CD14-positive monocyte (primary cell): Measurements from ENCODE around the gene CSF2. TPM values are rescaled to one million over a fixed set of nuclear protein-coding genes. Genes with fewer than 3 reads are reported as not detected.

Experiments
- DNase-seq, 3 donors: peaks; one replicate each; pipeline ENCODE4 v3.0.0-alpha.2; 2011 to 2022
- H2AFZ ChIP-seq: 2 replicates; pipeline ENCODE4 v1.6.0; 2012; ENCODE audit warnings: mild to moderate bottlenecking, low read depth, low read length, inconsistent platforms; ENCODE audit not compliant: insufficient read depth, poor library complexity, severe bottlenecking
- H3K27ac ChIP-seq, 2 donors: 1 replicate in 1 of 2; 2 replicates in 1 of 2; pipeline ENCODE4 v1.5.1; 2012 to 2013; ENCODE audit warnings: low read length in 2 of 2, control low read depth in 1 of 2, inconsistent platforms in 1 of 2, low read depth in 1 of 2, mild to moderate bottlenecking in 1 of 2
- H3K27me3 ChIP-seq, 2 donors: one replicate each; pipeline versions ENCODE4 v1.6.0 to v1.6.1; 2011 to 2013; ENCODE audit warnings: low read length in 2 of 2; ENCODE audit not compliant: control insufficient read depth in 2 of 2, insufficient read depth in 2 of 2
- H3K36me3 ChIP-seq, 2 donors: replicated peaks in 1 of 2; 1 replicate in 1 of 2; 2 replicates in 1 of 2; pipeline versions ENCODE4 v1.5.1 to v1.6.1; 2012 to 2013; ENCODE audit warnings: low read length in 2 of 2, control low read depth in 1 of 2, inconsistent platforms in 1 of 2, mild to moderate bottlenecking in 1 of 2; ENCODE audit not compliant: insufficient read depth in 2 of 2, control insufficient read depth in 1 of 2
- H3K4me1 ChIP-seq, 2 donors: 1 replicate in 1 of 2; 2 replicates in 1 of 2; pipeline versions ENCODE4 v1.5.1 to v1.6.1; 2012 to 2013; ENCODE audit warnings: low read length in 2 of 2, control low read depth in 1 of 2, inconsistent platforms in 1 of 2, mild to moderate bottlenecking in 1 of 2, moderate library complexity in 1 of 2; ENCODE audit not compliant: insufficient read depth in 2 of 2, control insufficient read depth in 1 of 2
- H3K4me2 ChIP-seq: replicated peaks from 2 replicates; pipeline ENCODE3; 2012; ENCODE audit warnings: low read length, moderate library complexity, mild to moderate bottlenecking; ENCODE audit not compliant: poor library complexity, severe bottlenecking; ENCODE audit errors: extremely low read depth
- H3K4me3 ChIP-seq, 3 experiments: fragments of 200-600 bp in 1 of 3; sonication (generic) in 1 of 3; replicated peaks in 1 of 3; 1 replicate in 2 of 3; 2 replicates in 1 of 3; pipeline ENCODE4 v1.5.1; 2011 to 2013; ENCODE audit warnings: low read length in 3 of 3, mild to moderate bottlenecking in 3 of 3, control low read depth in 2 of 3, low read depth in 2 of 3, inconsistent platforms in 1 of 3, moderate library complexity in 1 of 3
- H3K79me2 ChIP-seq: 2 replicates; pipeline ENCODE4 v1.6.0; 2012; ENCODE audit warnings: mild to moderate bottlenecking, control low read depth, inconsistent platforms, low read length, moderate library complexity; ENCODE audit not compliant: insufficient read depth
- H3K9ac ChIP-seq: 2 replicates; pipeline ENCODE4 v1.6.0; 2017; ENCODE audit warnings: low read length, mild to moderate bottlenecking; ENCODE audit not compliant: insufficient read depth, poor library complexity, severe bottlenecking
- H3K9me3 ChIP-seq, 2 donors: replicated peaks in 1 of 2; 1 replicate in 1 of 2; 2 replicates in 1 of 2; pipeline versions ENCODE4 v1.5.1 to v1.6.1; 2012 to 2013; ENCODE audit warnings: low read length in 2 of 2, control low read depth in 1 of 2; ENCODE audit not compliant: control insufficient read depth in 1 of 2, insufficient read depth in 1 of 2
- H4K20me1 ChIP-seq: 2 replicates; pipeline ENCODE4 v1.6.0; 2012; ENCODE audit warnings: mild to moderate bottlenecking, low read length, control low read depth, moderate library complexity; ENCODE audit not compliant: insufficient read depth
- H3K27ac Mint-ChIP-seq, 7 donors: one replicate each; pipeline ENCODE4 v1.8.0; 2020; ENCODE audit warnings: mild to moderate bottlenecking in 7 of 7, mixed read lengths in 7 of 7, moderate library complexity in 6 of 7, inconsistent platforms in 2 of 7
- H3K27me3 Mint-ChIP-seq, 3 donors: one replicate each; pipeline ENCODE4 v1.8.0; 2021 to 2022; ENCODE audit warnings: low read depth in 3 of 3, mild to moderate bottlenecking in 3 of 3, mixed read lengths in 3 of 3, moderate library complexity in 3 of 3, inconsistent platforms in 1 of 3
- H3K36me3 Mint-ChIP-seq, 2 donors: one replicate each; pipeline ENCODE4 v1.8.0; 2020; ENCODE audit warnings: mixed read lengths in 2 of 2, inconsistent platforms in 1 of 2, mild to moderate bottlenecking in 1 of 2
- H3K4me1 Mint-ChIP-seq: one replicate; pipeline ENCODE4 v1.8.0; 2020; ENCODE audit warnings: mild to moderate bottlenecking, mixed read lengths
- H3K4me3 Mint-ChIP-seq, 2 donors: one replicate each; pipeline ENCODE4 v1.8.0; 2020; ENCODE audit warnings: mild to moderate bottlenecking in 2 of 2, mixed read lengths in 2 of 2, moderate library complexity in 1 of 2
- H3K9me3 Mint-ChIP-seq, 7 donors: one replicate each; pipeline ENCODE4 v1.8.0; 2020 to 2022; ENCODE audit warnings: mixed read lengths in 7 of 7, mild to moderate bottlenecking in 6 of 7, moderate library complexity in 6 of 7, inconsistent platforms in 2 of 7
- WGBS: methylation state at CpG from one replicate; pipeline ENCODE4 v1.1.5; 2013; ENCODE audit warnings: missing lambda C conversion rate; ENCODE audit not compliant: insufficient coverage; 5-methylcytosine and 5-hydroxymethylcytosine counted together
- intact Hi-C, 2 donors: fragments of 100-400 bp; cut with micrococcal nuclease; formaldehyde crosslinking; loops; one replicate each; pipeline versions ENCODE4 v1.15.0 to v1.15.1; 2023
- polyA plus RNA-seq, 3 donors: library from polyadenylated mRNA; depleted of rRNA in 1 of 3; unstranded in 2 of 3; stranded (reverse) in 1 of 3; fragments of 300-500 nt in 2 of 3; fragments of >200 nt in 1 of 3; fragmentation: Illumina TruSeq in 2 of 3; gene quantifications; 1 replicate in 2 of 3; 2 replicates in 1 of 3; pipeline ENCODE4 v1.2.3, GENCODE V29; 2012 to 2021
- TF ChIP-seq, protein P1 (sequence below): fragments of 200-600 bp; IDR thresholded peaks from one replicate; pipeline ENCODE4 v1.8.0; 2022; ENCODE audit warnings: antibody characterized with exemption, mild to moderate bottlenecking

Gene CSF2
- polyA plus RNA-seq, 3 donors, result not detected

DNA sequence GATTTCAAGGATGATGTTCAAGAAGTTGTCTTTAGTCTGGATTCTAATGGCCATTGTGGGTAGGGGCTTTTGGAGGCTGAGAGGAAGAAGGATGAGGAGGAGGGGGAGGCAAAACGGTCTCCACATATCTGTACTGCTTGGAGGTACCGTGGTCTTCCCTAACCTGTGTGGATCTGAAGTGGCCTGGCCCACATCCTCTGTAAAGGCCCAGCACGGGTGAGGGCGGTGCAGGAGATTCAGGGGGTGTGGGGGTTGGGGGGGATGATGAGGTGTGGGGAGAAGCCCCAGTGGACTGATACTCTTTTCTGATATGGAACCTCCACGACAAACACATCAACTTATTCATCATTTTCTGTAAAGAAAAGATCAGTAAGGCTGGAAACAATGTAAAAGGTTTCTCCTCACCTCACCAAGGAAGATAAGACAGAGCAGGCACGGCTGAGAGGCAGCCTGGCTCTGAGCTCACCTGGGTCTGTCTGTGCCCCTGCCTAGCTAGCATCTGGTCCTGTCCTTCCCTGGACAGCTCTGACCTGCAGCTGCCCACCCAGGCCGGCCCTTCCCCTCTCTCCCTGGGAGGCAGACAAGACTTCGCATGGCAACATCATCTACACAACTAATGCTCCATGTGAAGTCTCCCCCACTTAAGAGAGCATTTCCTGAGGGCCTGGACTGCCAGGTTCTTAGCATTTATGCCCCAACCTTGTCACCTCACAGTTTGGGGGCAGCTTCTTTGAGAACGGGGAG lies 18.7 kb upstream of the CSF2 start:
- H4K20me1 ChIP-seq, result no peaks in the 10 kb centered on the region
- H3K4me1 ChIP-seq, result peaks cover 0 to 7% of the 10 kb centered on the region in 2 donors
- no peak overlapping the region for H3K27ac Mint-ChIP-seq
- H3K4me3 ChIP-seq, result no peak overlapping the region
- no peak overlapping the region for H3K9ac ChIP-seq
- H3K27me3 ChIP-seq, result no peaks in the 10 kb centered on the region
- no peaks in the 10 kb centered on the region for H3K9me3 Mint-ChIP-seq
- no peaks in the 10 kb centered on the region for H3K9me3 ChIP-seq
- H3K27me3 Mint-ChIP-seq, result peaks cover 5 to 17% (median 8%) of the 10 kb centered on the region in 3 donors
- peaks cover 10% of the 10 kb centered on the region for H3K4me1 Mint-ChIP-seq
- intact Hi-C loops, result no loop called here
- TF ChIP-seq, protein P1, sequence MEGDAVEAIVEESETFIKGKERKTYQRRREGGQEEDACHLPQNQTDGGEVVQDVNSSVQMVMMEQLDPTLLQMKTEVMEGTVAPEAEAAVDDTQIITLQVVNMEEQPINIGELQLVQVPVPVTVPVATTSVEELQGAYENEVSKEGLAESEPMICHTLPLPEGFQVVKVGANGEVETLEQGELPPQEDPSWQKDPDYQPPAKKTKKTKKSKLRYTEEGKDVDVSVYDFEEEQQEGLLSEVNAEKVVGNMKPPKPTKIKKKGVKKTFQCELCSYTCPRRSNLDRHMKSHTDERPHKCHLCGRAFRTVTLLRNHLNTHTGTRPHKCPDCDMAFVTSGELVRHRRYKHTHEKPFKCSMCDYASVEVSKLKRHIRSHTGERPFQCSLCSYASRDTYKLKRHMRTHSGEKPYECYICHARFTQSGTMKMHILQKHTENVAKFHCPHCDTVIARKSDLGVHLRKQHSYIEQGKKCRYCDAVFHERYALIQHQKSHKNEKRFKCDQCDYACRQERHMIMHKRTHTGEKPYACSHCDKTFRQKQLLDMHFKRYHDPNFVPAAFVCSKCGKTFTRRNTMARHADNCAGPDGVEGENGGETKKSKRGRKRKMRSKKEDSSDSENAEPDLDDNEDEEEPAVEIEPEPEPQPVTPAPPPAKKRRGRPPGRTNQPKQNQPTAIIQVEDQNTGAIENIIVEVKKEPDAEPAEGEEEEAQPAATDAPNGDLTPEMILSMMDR, result no peak
- H3K36me3 Mint-ChIP-seq, result no peaks in the 10 kb centered on the region
- 90% methylated on average over 3 of the region's 9 CpGs for WGBS
- H3K36me3 ChIP-seq, result no peaks in the 10 kb centered on the region
- H3K79me2 ChIP-seq, result no peaks in the 10 kb centered on the region
- H3K27ac ChIP-seq, result no peak overlapping the region
- H3K4me2 ChIP-seq, result no peak overlapping the region
- no peak overlapping the region for H2AFZ ChIP-seq
- peak in 1 of 3 donors; percentile 0 for DNase-seq
- no peak overlapping the region for H3K4me3 Mint-ChIP-seq

DNA sequence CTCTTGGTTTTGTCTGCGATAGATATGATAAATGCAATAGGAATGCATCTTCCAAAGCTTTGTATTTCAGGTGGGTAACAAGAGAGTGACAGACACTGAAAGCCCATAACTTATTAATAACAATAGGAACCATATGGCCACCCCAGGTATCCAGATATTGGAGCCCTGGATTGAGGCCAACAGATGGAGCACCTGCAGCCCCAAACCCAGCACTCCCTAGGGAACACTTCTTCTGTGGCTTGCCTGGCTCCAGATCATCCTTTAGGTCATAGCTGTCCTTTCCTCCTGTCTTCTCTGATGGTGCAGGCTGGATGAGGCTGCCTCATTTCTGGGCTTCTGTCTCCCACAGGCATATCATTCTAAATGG lies 18.2 kb upstream of the CSF2 start:
- Mint-ChIP-seq H3K4me3 (peak overlapping the region in 1 of 2 donors; percentile 31), H3K9me3 (no peaks in the 10 kb centered on the region), H3K36me3 (no peaks in the 10 kb centered on the region), H3K27me3 (peaks cover 5 to 20% (median 8%) of the 10 kb centered on the region in 3 donors), H3K4me1 (peaks cover 4% of the 10 kb centered on the region), H3K27ac (no peak overlapping the region)
- H3K4me3 ChIP-seq, result no peak overlapping the region
- WGBS, result no CpG with 5 or more reads among the region's 1 CpG
- peaks cover 0 to 1% of the 10 kb centered on the region in 2 donors for H3K4me1 ChIP-seq
- H3K9ac ChIP-seq, result no peak overlapping the region
- no peak overlapping the region for H3K4me2 ChIP-seq
- TF ChIP-seq, protein P1, result no peak
- no peak overlapping the region for H2AFZ ChIP-seq
- intact Hi-C loops, result no loop called here
- DNase-seq, result peak in 1 of 3 donors; percentile 0
- no peaks in the 10 kb centered on the region for H3K9me3 ChIP-seq
- no peak overlapping the region for H3K27ac ChIP-seq
- no peaks in the 10 kb centered on the region for H3K27me3 ChIP-seq
- no peaks in the 10 kb centered on the region for H4K20me1 ChIP-seq
- no peaks in the 10 kb centered on the region for H3K36me3 ChIP-seq
- H3K79me2 ChIP-seq, result no peaks in the 10 kb centered on the region
